Activated B cell treated with CpG ODN at 0.5 μM for 24 hours (primary cell): Measurements from ENCODE around the gene RXRB. TPM values are rescaled to one million over a fixed set of nuclear protein-coding genes. Genes with fewer than 3 reads are reported as not detected.

Experiments
- ATAC-seq: fragments of 200-7000 bp; cut with Tn5 transposase; one replicate; pipeline ENCODE4 v1.10.0; 2021; ENCODE audit warnings: low read depth, mild to moderate bottlenecking, moderate library complexity
- CTCF ChIA-PET: fragments of 350-600 bp; sonication (Branson Sonifier 250); formaldehyde crosslinking; loops from one replicate; lab custom pipeline; 2021; ENCODE audit warnings: antibody characterized with exemption; lab: Charles Lee
- POLR2A ChIA-PET: fragments of 350-600 bp; sonication (Branson Sonifier 250); formaldehyde crosslinking; loops from one replicate; lab custom pipeline; 2021; ENCODE audit warnings: antibody characterized with exemption; lab: Charles Lee
- DNase-seq: peaks from one replicate; pipeline ENCODE4 v3.0.0; 2022
- H3K27ac Mint-ChIP-seq: one replicate; pipeline ENCODE4 v1.8.0; 2020; ENCODE audit warnings: mixed read lengths
- H3K27me3 Mint-ChIP-seq: one replicate; pipeline ENCODE4 v1.8.0; 2021; ENCODE audit warnings: mixed read lengths
- H3K36me3 Mint-ChIP-seq: one replicate; pipeline ENCODE4 v1.8.0; 2021; ENCODE audit warnings: low read depth, mixed read lengths
- H3K4me1 Mint-ChIP-seq: one replicate; pipeline ENCODE4 v1.8.0; 2021; ENCODE audit warnings: mixed read lengths
- H3K4me3 Mint-ChIP-seq: one replicate; pipeline ENCODE4 v1.8.0; 2020; ENCODE audit warnings: mild to moderate bottlenecking, mixed read lengths
- H3K9me3 Mint-ChIP-seq: one replicate; pipeline ENCODE4 v1.8.0; 2020; ENCODE audit warnings: mixed read lengths
- CTCF ChIP-seq: fragments of 200-600 bp; IDR thresholded peaks from one replicate; pipeline ENCODE4 v1.8.0; 2022; ENCODE audit warnings: antibody characterized with exemption, mild to moderate bottlenecking
- intact Hi-C: fragments of 100-400 bp; cut with micrococcal nuclease; formaldehyde crosslinking; loops from one replicate; pipeline ENCODE4 v1.15.1; 2024
- total RNA-seq: library from RNA; stranded (reverse); gene quantifications from 2 replicates; pipeline ENCODE4 v1.2.3, GENCODE V29; 2022

The RXRB gene
- total RNA-seq, 1 donor from 2014 or later: 74.3 TPM

- H3K4me3 Mint-ChIP-seq: peak overlapping the region; percentile 91
Observed at GRCh38 chr6:33248643-33248931, 48.1 kb upstream of the RXRB start.

DNA sequence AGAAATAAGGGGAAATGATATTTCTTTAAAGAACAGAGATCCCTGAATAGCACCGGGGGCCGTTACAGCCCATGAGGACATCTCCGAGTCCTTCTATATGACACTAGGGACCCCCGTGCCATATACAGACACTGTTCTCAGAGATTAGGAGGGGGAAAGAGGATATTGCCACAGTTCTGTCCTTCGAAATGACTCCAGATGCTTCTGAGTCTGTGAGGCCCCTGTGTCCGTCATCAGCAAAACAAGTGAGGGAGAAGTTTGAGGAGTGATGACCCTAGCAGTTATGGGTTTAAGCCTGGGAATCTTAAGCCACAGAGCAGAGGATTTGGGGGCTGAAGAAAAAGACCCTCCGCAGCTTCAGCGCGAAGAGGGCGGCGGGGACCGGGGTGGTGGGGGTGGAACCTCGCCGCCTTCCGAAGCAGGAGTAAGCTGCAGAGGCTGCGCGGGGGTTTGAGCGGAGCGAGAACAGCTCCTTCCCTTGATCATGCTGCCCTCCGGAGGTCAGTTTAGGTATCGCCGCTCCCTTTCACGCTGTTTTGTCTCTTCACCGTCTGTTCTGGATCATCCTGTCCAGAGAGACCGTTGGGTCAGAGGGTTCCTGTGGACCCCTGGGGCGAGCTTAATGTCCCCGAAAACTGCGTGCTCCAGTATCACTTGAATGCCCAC is 47.6 kb upstream of the RXRB start:
- H3K27me3 Mint-ChIP-seq: peaks cover 2% of the 10 kb centered on the region
- CTCF ChIA-PET: interaction anchor here (0.6 to 2.5 kb wide), 33 partner anchors 10 to 354 kb away, joined by 3 to 29 read pairs (median 4); partner anchors contain the start of genes B3GALT4, HSD17B8, RING1 and RPS18
- peaks cover 28% of the 10 kb centered on the region for H3K4me1 Mint-ChIP-seq
- TF ChIP-seq CTCF: peak; percentile 53
- DNase-seq (peak; percentile 86), ATAC-seq (peak; percentile 48)
- peaks cover 24% of the 10 kb centered on the region for H3K36me3 Mint-ChIP-seq
- intact Hi-C loops: loop anchor here (1.0 to 2.0 kb wide), 8 partner anchors 41 to 363 kb away; partner anchors contain the start of genes PFDN6 and WDR46
- peak overlapping the region; percentile 91 for H3K4me3 Mint-ChIP-seq
- POLR2A ChIA-PET: interaction anchor here (0.6 to 5.5 kb wide), 29 partner anchors 9 to 362 kb away, joined by 3 to 55 read pairs (median 8); partner anchors contain the start of genes B3GALT4, HLA-DPA1, HLA-DPB1 and HSD17B8
- H3K9me3 Mint-ChIP-seq: no peaks in the 10 kb centered on the region
- peak overlapping the region; percentile 91 for H3K27ac Mint-ChIP-seq

More at GRCh38 chr6:33248643-33248931, 48.1 kb upstream of the RXRB start:
- ChIA-PET CTCF (interaction anchor here (0.8 to 2.5 kb wide), 30 partner anchors 20 to 354 kb away, joined by 3 to 29 read pairs (median 5); partner anchors contain the start of genes B3GALT4, RING1, RPS18 and VPS52), POLR2A (interaction anchor here (0.6 to 5.5 kb wide), 27 partner anchors 10 to 1059 kb away, joined by 3 to 55 read pairs (median 10); partner anchors contain the start of genes B3GALT4, HLA-DPA1, HLA-DPB1 and HSD17B8)
- DNase-seq (no peak), ATAC-seq (peak; percentile 4)
- peaks cover 24% of the 10 kb centered on the region for H3K36me3 Mint-ChIP-seq
- H3K4me1 Mint-ChIP-seq: peaks cover 28% of the 10 kb centered on the region
- H3K9me3 Mint-ChIP-seq: no peaks in the 10 kb centered on the region
- TF ChIP-seq CTCF: no peak
- intact Hi-C loops: loop anchor here (1.0 to 2.0 kb wide), 8 partner anchors 40 to 364 kb away; partner anchors contain the start of genes PFDN6 and WDR46
- H3K27ac Mint-ChIP-seq: peak overlapping the region; percentile 91
- no peaks in the 10 kb centered on the region for H3K27me3 Mint-ChIP-seq

- ChIA-PET POLR2A (no interaction called here), CTCF (no interaction called here)
- DNase-seq (no peak), ATAC-seq (no peak)
- Mint-ChIP-seq H3K9me3 (no peaks in the 10 kb centered on the region), H3K27me3 (peaks cover 4% of the 10 kb centered on the region), H3K4me1 (peaks cover 10% of the 10 kb centered on the region), H3K27ac (no peak overlapping the region), H3K36me3 (no peaks in the 10 kb centered on the region), H3K4me3 (no peak overlapping the region)
- intact Hi-C loops: no loop called here
- no peak for TF ChIP-seq CTCF
Observed at GRCh38 chr6:33243476-33243875, 43.0 kb upstream of the RXRB start.

DNA sequence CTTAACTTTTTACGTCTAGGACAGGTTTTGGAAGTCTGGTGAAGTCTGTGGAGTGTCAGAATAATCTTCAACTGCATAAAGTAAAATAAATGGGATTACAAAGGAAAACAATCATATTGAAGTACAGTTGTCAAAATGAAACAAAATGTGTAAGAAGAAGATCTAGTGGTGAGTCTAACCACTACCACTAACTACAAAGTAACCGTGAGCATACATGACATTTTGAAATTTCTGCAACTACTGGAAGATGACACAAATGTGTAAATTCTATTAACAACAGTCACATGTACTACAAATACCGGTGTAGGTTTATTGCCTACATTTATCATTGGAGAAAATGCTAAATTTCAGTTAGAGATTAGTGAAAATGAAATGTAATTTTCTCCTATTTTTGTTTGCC is 41.5 kb upstream of the RXRB start:
- DNase-seq: no peak
- H3K36me3 Mint-ChIP-seq: no peaks in the 10 kb centered on the region
- H3K9me3 Mint-ChIP-seq: no peaks in the 10 kb centered on the region
- intact Hi-C loops: no loop called here
- H3K27me3 Mint-ChIP-seq: peaks cover 6% of the 10 kb centered on the region
- TF ChIP-seq CTCF: no peak
- H3K4me3 Mint-ChIP-seq: no peak overlapping the region
- no peak overlapping the region for H3K27ac Mint-ChIP-seq
- no peak for ATAC-seq
- H3K4me1 Mint-ChIP-seq: peaks cover 3% of the 10 kb centered on the region
- ChIA-PET POLR2A (no interaction called here), CTCF (no interaction called here)

DNA sequence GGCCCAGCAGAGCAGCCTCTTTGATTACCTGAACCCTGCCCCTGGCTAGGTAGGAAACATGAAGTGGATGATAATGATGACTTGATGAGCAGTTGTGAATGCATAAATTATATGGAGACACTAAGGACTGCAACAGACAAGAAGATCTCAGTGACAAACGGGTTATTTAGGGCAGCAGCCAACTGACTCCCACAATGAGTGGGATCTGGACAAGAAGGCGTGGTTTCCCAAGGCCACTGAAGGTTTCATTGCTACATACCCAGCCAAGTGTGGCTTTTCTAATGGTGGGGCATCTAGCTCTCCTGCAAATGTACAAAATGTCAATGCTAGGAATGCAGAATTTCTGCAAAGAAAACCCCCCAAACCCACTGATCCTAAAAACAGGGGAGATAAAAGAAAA is 37.3 kb upstream of the RXRB start:
- Mint-ChIP-seq H3K4me1 (peaks cover 3% of the 10 kb centered on the region), H3K4me3 (no peak overlapping the region), H3K27ac (no peak overlapping the region), H3K9me3 (no peaks in the 10 kb centered on the region), H3K36me3 (no peaks in the 10 kb centered on the region), H3K27me3 (peaks cover 25% of the 10 kb centered on the region)
- ATAC-seq: no peak
- CTCF ChIA-PET: no interaction called here
- TF ChIP-seq CTCF: no peak
- no peak for DNase-seq
- intact Hi-C loops: no loop called here
- POLR2A ChIA-PET: interaction anchor here (0.6 to 2.2 kb wide), 2 partner anchors 11 to 1040 kb away, joined by 3 to 8 read pairs; no protein-coding TSS in a partner anchor
